Activated T-helper 17 cell treated with anti-CD3 and anti-CD28 coated beads, Interleukin-2, amount 50 U/mL, for 72 hours (primary cell): ENCODE measurements around the gene PRKD3. TPM values are rescaled to one million over a fixed set of nuclear protein-coding genes. Genes with fewer than 3 reads are reported as not detected.

Source experiments
- total RNA-seq, 2 donors: library from RNA; stranded (reverse); gene quantifications; one replicate each; pipeline ENCODE4 v1.2.3, GENCODE V29; 2022

PRKD3 gene
- total RNA-seq, 2 donors from 2014 or later: 28.2 to 35.6 TPM

Other genes with a start within 250 kb of the PRKD3 start
- gene HEATR5B, start 240.5 kb downstream of the PRKD3 start, total RNA-seq: 10 to 100 TPM; 23.2 to 23.9 TPM
- 10 to 100 TPM; 12.4 to 17.9 TPM for gene GPATCH11, start 240.3 kb downstream of the PRKD3 start, total RNA-seq
- 10 to 100 TPM; 25.4 to 45.1 TPM for gene EIF2AK2, start 167.9 kb downstream of the PRKD3 start, total RNA-seq
- not detected for gene SULT6B1, start 136.2 kb downstream of the PRKD3 start, total RNA-seq
- 10 to 100 TPM; 44.5 to 49.6 TPM for gene CEBPZOS, start 128.3 kb downstream of the PRKD3 start, total RNA-seq
- gene CEBPZ, start 93.2 kb downstream of the PRKD3 start, total RNA-seq: 10 to 100 TPM; 55.6 to 68.3 TPM
- 10 to 100 TPM; 21.9 to 29.8 TPM for gene NDUFAF7, start 93.2 kb downstream of the PRKD3 start, total RNA-seq
- under 1 TPM; 0.53 to 0.71 TPM for gene QPCT, start 19.8 kb upstream of the PRKD3 start, total RNA-seq